HepG2 (cell line): ENCODE results near the gene OR6S1. TPM values are rescaled to one million over a fixed set of nuclear protein-coding genes. Genes with fewer than 3 reads are reported as not detected.

Experiments used
- FOXO1 ChIP-seq: sonication (generic); formaldehyde crosslinking; IDR thresholded peaks from 2 replicates; pipeline ENCODE4 v1.4.0; 2020; ENCODE audit warnings: missing genetic modification reagents
- RFX5 ChIP-seq: IDR thresholded peaks from 2 replicates; pipeline ENCODE4 v1.6.1; 2011; ENCODE audit warnings: low read depth, low read length, improper control_type of control experiment
- ZFP41 ChIP-seq: sonication (generic); formaldehyde crosslinking; IDR thresholded peaks from 2 replicates; pipeline ENCODE4 v1.4.0; 2020; ENCODE audit warnings: mild to moderate bottlenecking, missing genetic modification reagents, borderline replicate concordance
- ZNF616 ChIP-seq: sonication (generic); formaldehyde crosslinking; IDR thresholded peaks from 2 replicates; pipeline ENCODE4 v1.5.0; 2020; ENCODE audit warnings: low read depth, mild to moderate bottlenecking, missing genetic modification reagents
- ZNF737 ChIP-seq: sonication (generic); formaldehyde crosslinking; IDR thresholded peaks from 2 replicates; pipeline ENCODE4 v1.5.0; 2020; ENCODE audit warnings: missing genetic modification reagents, mild to moderate bottlenecking, borderline replicate concordance
- ZNF777 ChIP-seq: sonication (generic); formaldehyde crosslinking; IDR thresholded peaks from 2 replicates; pipeline ENCODE4 v1.4.0; 2020; ENCODE audit warnings: missing genetic modification reagents
- polyA plus RNA-seq, 8 experiments: library from polyadenylated mRNA; depleted of rRNA in 3 of 8; stranded (reverse) in 7 of 8; unstranded in 1 of 8; fragments of >200 nt; fragmentation: Illumina TruSeq in 4 of 8; extraction: Trizol in 4 of 8; gene quantifications; 2 replicates each; pipeline versions ENCODE4 v1.2.1 to v1.2.3, GENCODE V29; 2011 to 2016; ENCODE audit warnings: low read depth in 4 of 8, missing spikeins in 1 of 8, mixed read lengths in 1 of 8; ENCODE audit not compliant: insufficient read depth in 1 of 8
- total RNA-seq, 5 experiments: library from RNA; depleted of rRNA; stranded (reverse); fragments of >200 nt; fragmentation: Illumina TruSeq; extraction: Trizol; gene quantifications; 2 replicates each; pipeline ENCODE4 v1.2.3, GENCODE V29; 2016; ENCODE audit warnings: low read depth in 1 of 5
- TF ChIP-seq, protein P1 (sequence below), 2 experiments: fragments of 450-650 bp in 1 of 2; sonication (generic) in 1 of 2; formaldehyde crosslinking in 1 of 2; IDR thresholded peaks; 2 replicates each; pipeline versions ENCODE4 v1.6.1 to v1.8.0; 2016 to 2022; ENCODE audit warnings: antibody characterized with exemption in 1 of 2, mild to moderate bottlenecking in 1 of 2, missing genetic modification reagents in 1 of 2
- TF ChIP-seq, protein P2 (sequence below): sonication (generic); formaldehyde crosslinking; IDR thresholded peaks from 2 replicates; pipeline ENCODE4 v1.5.1; 2020; ENCODE audit warnings: missing genetic modification reagents, mild to moderate bottlenecking, borderline replicate concordance
- TF ChIP-seq, protein P3 (sequence below): sonication (generic); formaldehyde crosslinking; IDR thresholded peaks from 2 replicates; pipeline ENCODE4 v1.4.0; 2020; ENCODE audit warnings: missing genetic modification reagents, borderline replicate concordance

Gene OR6S1
- total and polyA plus RNA-seq, 2 of the 13 experiments (the other 11 are each of a cell fraction or from before 2014, with no cell fraction given) = 0.09 TPM; not detected in 1

DNA sequence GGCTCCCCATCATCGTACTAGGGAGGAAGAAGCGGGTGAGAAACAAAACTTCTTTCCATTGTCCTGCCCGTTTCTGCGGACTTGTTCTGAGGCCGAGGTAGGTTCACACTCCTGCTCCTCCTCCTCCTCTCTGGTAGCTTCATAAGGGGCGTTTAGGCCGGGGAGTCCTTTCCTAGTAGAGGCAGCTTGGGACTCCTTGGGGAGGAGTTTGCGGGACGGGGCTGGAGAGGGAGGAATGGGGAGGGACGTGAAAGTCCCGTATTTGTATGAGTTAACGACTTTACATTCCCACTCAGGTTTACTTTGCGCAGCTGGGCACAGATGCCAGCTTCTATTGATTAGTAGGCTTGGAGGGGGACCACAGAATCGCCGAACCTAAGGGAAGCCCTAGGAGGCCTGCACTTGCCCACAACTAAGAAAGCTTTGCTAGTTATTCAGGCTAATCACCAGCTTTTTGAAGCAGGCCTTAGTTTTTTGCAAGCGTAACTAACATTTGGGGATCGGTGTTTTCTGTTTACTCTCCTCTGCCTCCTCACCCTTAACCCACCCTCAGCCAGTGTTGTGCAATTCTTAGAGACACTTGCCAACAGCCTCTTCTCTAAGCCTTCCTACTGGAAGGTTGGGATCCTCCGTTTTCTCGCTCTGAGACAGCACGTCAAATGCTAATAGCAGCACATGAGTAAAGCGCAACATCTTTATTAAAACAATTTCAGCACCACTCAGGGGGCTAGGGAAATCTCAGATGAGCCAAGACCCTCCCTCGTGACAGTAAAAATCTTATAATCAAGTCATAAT is 43.4 kb upstream of the OR6S1 start (continued):
- TF ChIP-seq ZNF737 (CRISPR knock-in tag) (0 out of 2 replicates have a peak, but pooled peaks have one; percentile 59), ZFP41 (CRISPR knock-in tag) (peak; percentile 11; the same call in 1 of the 2 replicates), ZNF616 (CRISPR knock-in tag) (no peak), FOXO1 (CRISPR knock-in tag) (peak; percentile 5; the same call in 1 of the 2 replicates), RFX5 (no peak), ZNF777 (CRISPR knock-in tag) (no peak)
- TF ChIP-seq, protein P1, sequence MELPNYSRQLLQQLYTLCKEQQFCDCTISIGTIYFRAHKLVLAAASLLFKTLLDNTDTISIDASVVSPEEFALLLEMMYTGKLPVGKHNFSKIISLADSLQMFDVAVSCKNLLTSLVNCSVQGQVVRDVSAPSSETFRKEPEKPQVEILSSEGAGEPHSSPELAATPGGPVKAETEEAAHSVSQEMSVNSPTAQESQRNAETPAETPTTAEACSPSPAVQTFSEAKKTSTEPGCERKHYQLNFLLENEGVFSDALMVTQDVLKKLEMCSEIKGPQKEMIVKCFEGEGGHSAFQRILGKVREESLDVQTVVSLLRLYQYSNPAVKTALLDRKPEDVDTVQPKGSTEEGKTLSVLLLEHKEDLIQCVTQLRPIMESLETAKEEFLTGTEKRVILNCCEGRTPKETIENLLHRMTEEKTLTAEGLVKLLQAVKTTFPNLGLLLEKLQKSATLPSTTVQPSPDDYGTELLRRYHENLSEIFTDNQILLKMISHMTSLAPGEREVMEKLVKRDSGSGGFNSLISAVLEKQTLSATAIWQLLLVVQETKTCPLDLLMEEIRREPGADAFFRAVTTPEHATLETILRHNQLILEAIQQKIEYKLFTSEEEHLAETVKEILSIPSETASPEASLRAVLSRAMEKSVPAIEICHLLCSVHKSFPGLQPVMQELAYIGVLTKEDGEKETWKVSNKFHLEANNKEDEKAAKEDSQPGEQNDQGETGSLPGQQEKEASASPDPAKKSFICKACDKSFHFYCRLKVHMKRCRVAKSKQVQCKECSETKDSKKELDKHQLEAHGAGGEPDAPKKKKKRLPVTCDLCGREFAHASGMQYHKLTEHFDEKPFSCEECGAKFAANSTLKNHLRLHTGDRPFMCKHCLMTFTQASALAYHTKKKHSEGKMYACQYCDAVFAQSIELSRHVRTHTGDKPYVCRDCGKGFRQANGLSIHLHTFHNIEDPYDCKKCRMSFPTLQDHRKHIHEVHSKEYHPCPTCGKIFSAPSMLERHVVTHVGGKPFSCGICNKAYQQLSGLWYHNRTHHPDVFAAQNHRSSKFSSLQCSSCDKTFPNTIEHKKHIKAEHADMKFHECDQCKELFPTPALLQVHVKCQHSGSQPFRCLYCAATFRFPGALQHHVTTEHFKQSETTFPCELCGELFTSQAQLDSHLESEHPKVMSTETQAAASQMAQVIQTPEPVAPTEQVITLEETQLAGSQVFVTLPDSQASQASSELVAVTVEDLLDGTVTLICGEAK (IDR thresholded peaks at IDR 0.05) = no peak
- TF ChIP-seq, protein P1 (CRISPR knock-in tag; IDR thresholded peaks at IDR 0.05) = no peak
- TF ChIP-seq, protein P2, sequence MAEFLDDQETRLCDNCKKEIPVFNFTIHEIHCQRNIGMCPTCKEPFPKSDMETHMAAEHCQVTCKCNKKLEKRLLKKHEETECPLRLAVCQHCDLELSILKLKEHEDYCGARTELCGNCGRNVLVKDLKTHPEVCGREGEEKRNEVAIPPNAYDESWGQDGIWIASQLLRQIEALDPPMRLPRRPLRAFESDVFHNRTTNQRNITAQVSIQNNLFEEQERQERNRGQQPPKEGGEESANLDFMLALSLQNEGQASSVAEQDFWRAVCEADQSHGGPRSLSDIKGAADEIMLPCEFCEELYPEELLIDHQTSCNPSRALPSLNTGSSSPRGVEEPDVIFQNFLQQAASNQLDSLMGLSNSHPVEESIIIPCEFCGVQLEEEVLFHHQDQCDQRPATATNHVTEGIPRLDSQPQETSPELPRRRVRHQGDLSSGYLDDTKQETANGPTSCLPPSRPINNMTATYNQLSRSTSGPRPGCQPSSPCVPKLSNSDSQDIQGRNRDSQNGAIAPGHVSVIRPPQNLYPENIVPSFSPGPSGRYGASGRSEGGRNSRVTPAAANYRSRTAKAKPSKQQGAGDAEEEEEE (CRISPR knock-in tag) = no peak
- TF ChIP-seq, protein P3, sequence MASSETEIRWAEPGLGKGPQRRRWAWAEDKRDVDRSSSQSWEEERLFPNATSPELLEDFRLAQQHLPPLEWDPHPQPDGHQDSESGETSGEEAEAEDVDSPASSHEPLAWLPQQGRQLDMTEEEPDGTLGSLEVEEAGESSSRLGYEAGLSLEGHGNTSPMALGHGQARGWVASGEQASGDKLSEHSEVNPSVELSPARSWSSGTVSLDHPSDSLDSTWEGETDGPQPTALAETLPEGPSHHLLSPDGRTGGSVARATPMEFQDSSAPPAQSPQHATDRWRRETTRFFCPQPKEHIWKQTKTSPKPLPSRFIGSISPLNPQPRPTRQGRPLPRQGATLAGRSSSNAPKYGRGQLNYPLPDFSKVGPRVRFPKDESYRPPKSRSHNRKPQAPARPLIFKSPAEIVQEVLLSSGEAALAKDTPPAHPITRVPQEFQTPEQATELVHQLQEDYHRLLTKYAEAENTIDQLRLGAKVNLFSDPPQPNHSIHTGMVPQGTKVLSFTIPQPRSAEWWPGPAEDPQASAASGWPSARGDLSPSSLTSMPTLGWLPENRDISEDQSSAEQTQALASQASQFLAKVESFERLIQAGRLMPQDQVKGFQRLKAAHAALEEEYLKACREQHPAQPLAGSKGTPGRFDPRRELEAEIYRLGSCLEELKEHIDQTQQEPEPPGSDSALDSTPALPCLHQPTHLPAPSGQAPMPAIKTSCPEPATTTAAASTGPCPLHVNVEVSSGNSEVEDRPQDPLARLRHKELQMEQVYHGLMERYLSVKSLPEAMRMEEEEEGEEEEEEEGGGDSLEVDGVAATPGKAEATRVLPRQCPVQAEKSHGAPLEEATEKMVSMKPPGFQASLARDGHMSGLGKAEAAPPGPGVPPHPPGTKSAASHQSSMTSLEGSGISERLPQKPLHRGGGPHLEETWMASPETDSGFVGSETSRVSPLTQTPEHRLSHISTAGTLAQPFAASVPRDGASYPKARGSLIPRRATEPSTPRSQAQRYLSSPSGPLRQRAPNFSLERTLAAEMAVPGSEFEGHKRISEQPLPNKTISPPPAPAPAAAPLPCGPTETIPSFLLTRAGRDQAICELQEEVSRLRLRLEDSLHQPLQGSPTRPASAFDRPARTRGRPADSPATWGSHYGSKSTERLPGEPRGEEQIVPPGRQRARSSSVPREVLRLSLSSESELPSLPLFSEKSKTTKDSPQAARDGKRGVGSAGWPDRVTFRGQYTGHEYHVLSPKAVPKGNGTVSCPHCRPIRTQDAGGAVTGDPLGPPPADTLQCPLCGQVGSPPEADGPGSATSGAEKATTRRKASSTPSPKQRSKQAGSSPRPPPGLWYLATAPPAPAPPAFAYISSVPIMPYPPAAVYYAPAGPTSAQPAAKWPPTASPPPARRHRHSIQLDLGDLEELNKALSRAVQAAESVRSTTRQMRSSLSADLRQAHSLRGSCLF (CRISPR knock-in tag) = no peak
